Middle frontal gyrus (tissue), 1 donor: ENCODE data around the gene OLIG1.

Source experiments
- DNase-seq: peaks from one replicate; pipeline ENCODE4 v3.0.0-alpha.2; 2015; ENCODE audit warnings: low spot score; ENCODE audit errors: extremely low spot score

OLIG1 gene

GRCh38 chr21:33069994-33070743 is at the start of gene OLIG1:
Gene OLIG1, plus strand, starts transcription at chr21:33070141. Its CDS starts 106 bp downstream, at chr21:33070247.
- peak; percentile 52 for DNase-seq

GRCh38 chr21:33020558-33021100 is 49.3 kb upstream of the OLIG1 start:
- DNase-seq = no peak

DNA sequence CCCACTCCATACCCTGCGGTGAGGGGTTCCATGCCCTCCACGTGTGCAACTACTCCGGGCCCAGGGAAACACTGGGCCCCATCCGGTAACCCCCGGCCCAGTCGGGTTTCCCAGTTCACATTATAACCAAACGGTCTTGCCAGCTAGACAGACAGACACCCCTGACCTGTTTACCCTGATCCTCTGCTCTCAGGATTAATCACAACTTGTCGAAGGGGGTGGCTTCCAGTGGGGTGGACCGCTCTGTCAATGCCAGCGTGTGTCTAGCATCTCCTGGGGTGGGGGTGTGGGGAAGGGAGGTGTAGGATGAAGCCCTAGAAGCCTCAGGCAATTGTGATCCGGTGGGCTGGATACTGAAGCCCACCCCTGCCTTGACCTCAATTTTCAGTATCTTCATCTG is 48.8 kb upstream of the OLIG1 start:
- no peak for DNase-seq

GRCh38 chr21:33021667-33022066 is 48.3 kb upstream of the OLIG1 start:
- no peak for DNase-seq

- no peak for DNase-seq
Measured at GRCh38 chr21:33022489-33022827, 47.5 kb upstream of the OLIG1 start.

DNA sequence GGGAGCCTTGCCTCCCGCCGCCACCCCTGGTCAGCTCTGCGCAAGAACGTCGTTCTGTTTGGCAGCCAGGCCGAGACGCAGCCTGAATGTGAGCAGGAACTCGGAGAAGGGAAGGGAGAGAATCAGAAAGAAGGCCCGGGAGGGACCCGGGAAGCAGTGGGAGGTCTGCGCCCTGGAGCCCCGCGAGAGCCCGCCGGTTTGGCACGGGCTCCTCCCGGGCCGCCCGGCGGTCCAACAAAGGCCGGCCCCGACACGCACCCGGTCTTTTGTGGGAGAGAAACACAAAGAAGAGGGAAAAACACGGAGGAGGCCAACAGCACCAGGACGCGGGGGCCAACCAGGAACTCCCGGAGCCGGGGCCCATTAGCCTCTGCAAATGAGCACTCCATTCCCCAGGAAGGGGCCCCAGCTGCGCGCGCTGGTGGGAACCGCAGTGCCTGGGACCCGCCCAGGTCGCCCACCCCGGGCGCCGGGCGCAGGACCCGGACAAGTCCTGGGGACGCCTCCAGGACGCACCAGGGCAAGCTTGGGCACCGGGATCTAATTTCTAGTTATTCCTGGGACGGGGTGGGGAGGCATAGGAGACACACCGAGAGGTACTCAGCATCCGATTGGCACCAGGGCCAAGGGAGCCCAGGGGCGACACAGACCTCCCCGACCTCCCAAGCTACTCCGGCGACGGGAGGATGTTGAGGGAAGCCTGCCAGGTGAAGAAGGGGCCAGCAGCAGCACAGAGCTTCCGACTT is 46.9 kb upstream of the OLIG1 start:
- DNase-seq = no peak

GRCh38 chr21:33023574-33024200 is 46.3 kb upstream of the OLIG1 start:
- DNase-seq = no peak

GRCh38 chr21:33024201-33025103 is 45.5 kb upstream of the OLIG1 start:
- DNase-seq = no peak

- no peak for DNase-seq
Measured at GRCh38 chr21:33025106-33025488, 44.8 kb upstream of the OLIG1 start.

GRCh38 chr21:33025489-33026442 is 44.2 kb upstream of the OLIG1 start, which contains the start of gene OLIG2:
Gene OLIG2, plus strand, starts transcription at chr21:33025935. Its CDS starts 928 bp downstream, at chr21:33026863.
- peak; percentile 83 for DNase-seq

DNA sequence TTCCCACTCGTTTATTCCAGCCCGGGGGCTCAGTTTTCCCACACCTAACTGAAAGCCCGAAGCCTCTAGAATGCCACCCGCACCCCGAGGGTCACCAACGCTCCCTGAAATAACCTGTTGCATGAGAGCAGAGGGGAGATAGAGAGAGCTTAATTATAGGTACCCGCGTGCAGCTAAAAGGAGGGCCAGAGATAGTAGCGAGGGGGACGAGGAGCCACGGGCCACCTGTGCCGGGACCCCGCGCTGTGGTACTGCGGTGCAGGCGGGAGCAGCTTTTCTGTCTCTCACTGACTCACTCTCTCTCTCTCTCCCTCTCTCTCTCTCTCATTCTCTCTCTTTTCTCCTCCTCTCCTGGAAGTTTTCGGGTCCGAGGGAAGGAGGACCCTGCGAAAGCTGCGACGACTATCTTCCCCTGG is 43.5 kb upstream of the OLIG1 start:
- DNase-seq = no peak

- no peak for DNase-seq
Measured at GRCh38 chr21:33026878-33027400, 43.0 kb upstream of the OLIG1 start.

DNA sequence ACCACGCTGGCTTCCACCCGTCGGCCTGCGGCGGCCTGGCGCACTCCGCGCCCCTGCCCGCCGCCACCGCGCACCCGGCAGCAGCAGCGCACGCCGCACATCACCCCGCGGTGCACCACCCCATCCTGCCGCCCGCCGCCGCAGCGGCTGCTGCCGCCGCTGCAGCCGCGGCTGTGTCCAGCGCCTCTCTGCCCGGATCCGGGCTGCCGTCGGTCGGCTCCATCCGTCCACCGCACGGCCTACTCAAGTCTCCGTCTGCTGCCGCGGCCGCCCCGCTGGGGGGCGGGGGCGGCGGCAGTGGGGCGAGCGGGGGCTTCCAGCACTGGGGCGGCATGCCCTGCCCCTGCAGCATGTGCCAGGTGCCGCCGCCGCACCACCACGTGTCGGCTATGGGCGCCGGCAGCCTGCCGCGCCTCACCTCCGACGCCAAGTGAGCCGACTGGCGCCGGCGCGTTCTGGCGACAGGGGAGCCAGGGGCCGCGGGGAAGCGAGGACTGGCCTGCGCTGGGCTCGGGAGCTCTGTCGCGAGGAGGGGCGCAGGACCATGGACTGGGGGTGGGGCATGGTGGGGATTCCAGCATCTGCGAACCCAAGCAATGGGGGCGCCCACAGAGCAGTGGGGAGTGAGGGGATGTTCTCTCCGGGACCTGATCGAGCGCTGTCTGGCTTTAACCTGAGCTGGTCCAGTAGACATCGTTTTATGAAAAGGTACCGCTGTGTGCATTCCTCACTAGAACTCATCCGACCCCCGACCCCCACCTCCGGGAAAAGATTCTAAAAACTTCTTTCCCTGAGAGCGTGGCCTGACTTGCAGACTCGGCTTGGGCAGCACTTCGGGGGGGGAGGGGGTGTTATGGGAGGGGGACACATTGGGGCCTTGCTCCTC is 42.3 kb upstream of the OLIG1 start:
- DNase-seq = no peak

GRCh38 chr21:33028287-33028670 is 41.7 kb upstream of the OLIG1 start:
- DNase-seq = no peak

DNA sequence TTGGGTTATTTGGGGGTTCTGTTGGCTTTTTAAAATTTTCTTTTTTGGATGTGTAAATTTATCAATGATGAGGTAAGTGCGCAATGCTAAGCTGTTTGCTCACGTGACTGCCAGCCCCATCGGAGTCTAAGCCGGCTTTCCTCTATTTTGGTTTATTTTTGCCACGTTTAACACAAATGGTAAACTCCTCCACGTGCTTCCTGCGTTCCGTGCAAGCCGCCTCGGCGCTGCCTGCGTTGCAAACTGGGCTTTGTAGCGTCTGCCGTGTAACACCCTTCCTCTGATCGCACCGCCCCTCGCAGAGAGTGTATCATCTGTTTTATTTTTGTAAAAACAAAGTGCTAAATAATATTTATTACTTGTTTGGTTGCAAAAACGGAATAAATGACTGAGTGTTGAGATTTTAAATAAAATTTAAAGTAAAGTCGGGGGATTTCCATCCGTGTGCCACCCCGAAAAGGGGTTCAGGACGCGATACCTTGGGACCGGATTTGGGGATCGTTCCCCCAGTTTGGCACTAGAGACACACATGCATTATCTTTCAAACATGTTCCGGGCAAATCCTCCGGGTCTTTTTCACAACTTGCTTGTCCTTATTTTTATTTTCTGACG is 41.1 kb upstream of the OLIG1 start:
- no peak for DNase-seq

DNA sequence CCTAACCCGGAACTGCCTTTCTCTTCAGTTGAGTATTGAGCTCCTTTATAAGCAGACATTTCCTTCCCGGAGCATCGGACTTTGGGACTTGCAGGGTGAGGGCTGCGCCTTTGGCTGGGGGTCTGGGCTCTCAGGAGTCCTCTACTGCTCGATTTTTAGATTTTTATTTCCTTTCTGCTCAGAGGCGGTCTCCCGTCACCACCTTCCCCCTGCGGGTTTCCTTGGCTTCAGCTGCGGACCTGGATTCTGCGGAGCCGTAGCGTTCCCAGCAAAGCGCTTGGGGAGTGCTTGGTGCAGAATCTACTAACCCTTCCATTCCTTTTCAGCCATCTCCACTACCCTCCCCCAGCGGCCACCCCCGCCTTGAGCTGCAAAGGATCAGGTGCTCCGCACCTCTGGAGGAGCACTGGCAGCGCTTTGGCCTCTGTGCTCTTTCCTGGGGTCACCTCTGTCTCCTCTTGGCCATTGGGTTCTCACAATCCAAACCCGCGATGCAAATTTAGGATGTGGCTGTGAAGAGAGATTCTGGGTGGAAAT is 40.5 kb upstream of the OLIG1 start:
- no peak for DNase-seq

DNA sequence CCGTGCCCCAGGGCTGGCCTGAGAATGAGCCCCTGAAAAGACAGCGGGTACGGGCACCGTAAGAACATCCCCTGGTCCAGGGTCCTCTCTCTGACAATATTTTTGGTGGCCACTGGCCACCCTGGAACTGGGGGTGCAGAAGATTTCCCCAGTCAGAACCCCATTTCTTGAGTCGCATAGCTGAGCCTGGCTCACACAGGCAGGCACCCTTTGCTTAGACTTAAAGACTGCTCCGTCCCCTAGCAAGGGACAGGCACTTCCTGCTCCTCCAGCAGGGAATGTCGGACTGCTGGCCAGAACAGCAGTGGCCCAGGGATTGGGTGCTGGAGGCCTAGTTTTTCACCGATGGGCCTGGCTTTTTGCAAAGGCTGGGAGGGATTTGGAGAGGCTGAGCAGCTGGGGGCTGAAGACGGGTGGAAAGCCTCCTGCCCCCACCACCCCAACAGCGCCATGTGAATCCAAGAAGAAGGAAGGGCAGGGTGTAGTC is 39.9 kb upstream of the OLIG1 start:
- DNase-seq = no peak

- no peak for DNase-seq
Measured at GRCh38 chr21:33030633-33031032, 39.3 kb upstream of the OLIG1 start.
